Fibroblast of mammary gland (primary cell): ENCODE measurements around the gene DAZAP2.

ENCODE experiments used
- DNase-seq: peaks from one replicate; pipeline ENCODE4 v3.0.0-alpha.2; 2010; ENCODE audit warnings: low read depth
- H3K4me3 ChIP-seq: 2 replicates; pipeline ENCODE4 v1.5.1; 2011; ENCODE audit warnings: low read depth, mild to moderate bottlenecking, low read length, moderate library complexity; ENCODE audit not compliant: control insufficient read depth
- CTCF ChIP-seq: conservative IDR thresholded peaks from 2 replicates; pipeline ENCODE4 v1.5.1; 2011; ENCODE audit warnings: low read depth, low read length, inconsistent platforms; ENCODE audit not compliant: control insufficient read depth, insufficient read depth

DAZAP2 gene

GRCh38 chr12:51202718-51203117, 35.9 kb upstream of the DAZAP2 start:
- no peak for TF ChIP-seq CTCF
- no peak for DNase-seq
- H3K4me3 ChIP-seq, result no peak overlapping the region

- H3K4me3 ChIP-seq, result no peak overlapping the region
- no peak for DNase-seq
- TF ChIP-seq CTCF, result no peak
These were observed 33.3 kb upstream of the DAZAP2 start for GRCh38 chr12:51205350-51205749.

- no peak for DNase-seq
- no peak overlapping the region for H3K4me3 ChIP-seq
- no peak for TF ChIP-seq CTCF
These were observed 30.5 kb upstream of the DAZAP2 start for GRCh38 chr12:51208016-51208660.

GRCh38 chr12:51209259-51209658, 29.4 kb upstream of the DAZAP2 start:
- TF ChIP-seq CTCF, result no peak
- no peak for DNase-seq
- H3K4me3 ChIP-seq, result no peak overlapping the region

GRCh38 chr12:51210690-51211395, 27.8 kb upstream of the DAZAP2 start:
- TF ChIP-seq CTCF, result no peak
- H3K4me3 ChIP-seq, result no peak overlapping the region

GRCh38 chr12:51214895-51215294, 23.7 kb upstream of the DAZAP2 start:
- TF ChIP-seq CTCF, result no peak
- DNase-seq, result no peak
- H3K4me3 ChIP-seq, result no peak overlapping the region

More at GRCh38 chr12:51210690-51211395, 27.8 kb upstream of the DAZAP2 start:
- DNase-seq, result no peak
